HFFc6 (cell line): ENCODE results near the gene TSHZ1. TPM values are rescaled to one million over a fixed set of nuclear protein-coding genes. Genes with fewer than 3 reads are reported as not detected.
A peak's percentile ranks its signal among the peaks of the same experiment; 100 is the strongest.

Source experiments
- DNase-seq: peaks from one replicate; pipeline ENCODE4 v3.0.0-alpha.2; 2018
- H3K27ac Mint-ChIP-seq: 2 replicates; pipeline ENCODE4 v1.8.0; 2020; ENCODE audit warnings: mild to moderate bottlenecking, mixed read lengths
- H3K27me3 Mint-ChIP-seq: 2 replicates; pipeline ENCODE4 v1.8.0; 2021; ENCODE audit warnings: mild to moderate bottlenecking, moderate library complexity, mixed read lengths; ENCODE audit not compliant: insufficient read depth
- H3K36me3 Mint-ChIP-seq: 2 replicates; pipeline ENCODE4 v1.8.0; 2021; ENCODE audit warnings: low read depth, mixed read lengths
- H3K4me1 Mint-ChIP-seq: 2 replicates; pipeline ENCODE4 v1.8.0; 2020; ENCODE audit warnings: low read depth, mixed read lengths
- H3K4me3 Mint-ChIP-seq: 2 replicates; pipeline ENCODE4 v1.8.0; 2020; ENCODE audit warnings: mild to moderate bottlenecking, moderate library complexity, mixed read lengths
- H3K9me3 Mint-ChIP-seq: 2 replicates; pipeline ENCODE4 v1.8.0; 2020; ENCODE audit warnings: mild to moderate bottlenecking, mixed read lengths
- CTCF ChIP-seq: fragments of 200-600 bp; sonication (generic); IDR thresholded peaks from 2 replicates; pipeline ENCODE4 v1.5.0; 2021; ENCODE audit warnings: antibody characterized with exemption, mild to moderate bottlenecking
- total RNA-seq, 6 experiments: library from RNA; stranded (reverse); fragmentation: NEBNext Ultra II Directional; extraction: Animal tissue kit (Norgen Biotek cat#: 25700); gene quantifications; 2 replicates in 1 of 6; 3 replicates in 5 of 6; pipeline ENCODE4 v1.2.3, GENCODE V29; 2021

The TSHZ1 gene
- total RNA-seq, 6 experiments from 2014 or later: 18.6 to 25.0 (median 23.3) TPM

DNA sequence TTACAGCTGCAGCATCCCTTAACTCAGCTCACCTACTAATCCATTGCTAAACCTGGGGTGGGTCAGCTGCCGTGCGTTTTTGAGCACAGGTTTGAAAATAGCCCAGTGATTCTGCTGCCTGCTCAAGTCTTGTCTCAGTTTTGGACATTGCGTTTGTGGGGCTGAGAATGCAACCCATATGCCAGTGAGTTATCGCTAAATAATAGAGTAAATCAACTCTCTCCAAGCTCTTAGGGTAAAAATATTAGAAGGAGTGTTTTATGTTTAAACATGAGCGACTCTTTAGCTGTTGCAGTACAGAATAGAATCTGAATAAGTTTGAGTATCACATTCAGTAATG lies 2.1 kb downstream of the TSHZ1 start:
- Mint-ChIP-seq H3K27ac (peak overlapping the region; percentile 90), H3K4me1 (peaks cover 65% of the 10 kb centered on the region)
- DNase-seq: no peak

GRCh38 chr18:75213611-75214331 lies 3.2 kb downstream of the TSHZ1 start:
- H3K4me1 Mint-ChIP-seq: peaks cover 76% of the 10 kb centered on the region
- no peak for TF ChIP-seq CTCF
- no peaks in the 10 kb centered on the region for H3K9me3 Mint-ChIP-seq
- peaks cover 11% of the 10 kb centered on the region for H3K36me3 Mint-ChIP-seq
- H3K27ac Mint-ChIP-seq: peak overlapping the region; percentile 90
- no peaks in the 10 kb centered on the region for H3K27me3 Mint-ChIP-seq
- peak; percentile 57 for DNase-seq
- peak overlapping the region; percentile 94 for H3K4me3 Mint-ChIP-seq

More for the DNA sequence above, 2.1 kb downstream of the TSHZ1 start:
- Mint-ChIP-seq H3K36me3 (peaks cover 16% of the 10 kb centered on the region), H3K27me3 (0 out of 2 replicates have a peak, but pooled peaks cover 2% of the 10 kb centered on the region), H3K9me3 (no peaks in the 10 kb centered on the region), H3K4me3 (peak overlapping the region; percentile 94)
- no peak for TF ChIP-seq CTCF

GRCh38 chr18:75214332-75214690 lies 3.7 kb downstream of the TSHZ1 start:
- no peak for DNase-seq
- Mint-ChIP-seq H3K27me3 (no peaks in the 10 kb centered on the region), H3K27ac (peak overlapping the region; percentile 90), H3K4me1 (peaks cover 81% of the 10 kb centered on the region), H3K4me3 (peak overlapping the region; percentile 94), H3K36me3 (peaks cover 11% of the 10 kb centered on the region), H3K9me3 (no peaks in the 10 kb centered on the region)
- no peak for TF ChIP-seq CTCF

DNA sequence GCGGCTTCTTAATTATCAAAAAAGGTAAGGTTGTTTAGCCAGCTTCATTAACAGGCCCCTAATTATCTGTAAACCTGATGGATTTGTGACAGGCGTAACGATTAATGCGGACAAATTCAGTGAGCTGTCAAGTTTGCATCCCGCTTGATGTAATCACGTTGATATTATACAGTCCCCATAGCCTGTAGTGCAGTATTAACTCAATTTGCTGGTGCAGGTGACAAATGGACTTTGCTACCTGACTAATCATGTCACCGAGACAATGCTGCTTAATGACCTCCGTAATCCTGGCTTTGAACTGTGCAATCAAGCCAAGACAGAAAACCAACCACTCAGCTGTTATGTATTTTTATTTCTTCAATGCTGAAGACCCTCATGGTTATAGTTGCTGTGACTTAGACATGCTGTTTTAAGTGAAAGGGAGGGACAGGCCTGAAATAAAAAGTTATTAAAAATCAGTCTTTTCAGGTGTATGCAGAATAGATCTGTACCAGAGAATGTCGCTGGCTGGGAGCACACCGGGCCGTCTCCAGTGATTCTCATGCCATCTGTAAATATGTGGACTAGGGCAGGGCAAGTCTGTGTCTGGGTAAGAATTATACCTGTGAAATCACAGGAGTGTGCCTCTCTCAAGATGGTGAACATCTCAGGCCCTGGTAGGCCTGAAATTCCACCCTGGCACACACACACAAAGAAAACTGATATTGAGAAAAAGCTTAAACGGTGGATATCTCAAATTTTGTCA lies 4.3 kb downstream of the TSHZ1 start:
- H3K36me3 Mint-ChIP-seq: peaks cover 11% of the 10 kb centered on the region
- peaks cover 85% of the 10 kb centered on the region for H3K4me1 Mint-ChIP-seq
- no peak for TF ChIP-seq CTCF
- DNase-seq: no peak
- no peaks in the 10 kb centered on the region for H3K27me3 Mint-ChIP-seq
- peak overlapping the region; percentile 90 for H3K27ac Mint-ChIP-seq
- H3K9me3 Mint-ChIP-seq: no peaks in the 10 kb centered on the region
- H3K4me3 Mint-ChIP-seq: peak overlapping the region; percentile 94

GRCh38 chr18:75215663-75216062 lies 5.1 kb downstream of the TSHZ1 start:
- Mint-ChIP-seq H3K4me3 (peak overlapping the region; percentile 65), H3K4me1 (peaks cover 85% of the 10 kb centered on the region), H3K9me3 (no peaks in the 10 kb centered on the region), H3K27ac (peak overlapping the region; percentile 90), H3K36me3 (peaks cover 10% of the 10 kb centered on the region), H3K27me3 (no peaks in the 10 kb centered on the region)
- no peak for TF ChIP-seq CTCF
- no peak for DNase-seq
